Adrenal gland (tissue), 19 donors: ENCODE measurements around the gene RNF182. TPM values are rescaled to one million over a fixed set of nuclear protein-coding genes. Genes with fewer than 3 reads are reported as not detected.
"Not testable (repeated sequence)": the region's sequence is repeated elsewhere in the genome, so short reads cannot be mapped to it uniquely, and the experiment has no call there.

Experiments used
- DNase-seq, 7 donors: peaks; one replicate each; pipeline ENCODE4 v3.0.0-alpha.2; 2019 to 2020
- H3K27ac ChIP-seq, 5 donors: fragments of 200-600 bp; sonication (generic) in 4 of 5; 1 replicate in 3 of 5; 2 replicates in 2 of 5; pipeline versions ENCODE4 v1.5.1 to v1.8.0; 2016 to 2020; ENCODE audit warnings: mild to moderate bottlenecking in 1 of 5
- H3K27me3 ChIP-seq: fragments of 200-600 bp; 2 replicates; pipeline ENCODE4 v1.8.0; 2021
- H3K36me3 ChIP-seq, 2 donors: fragments of 200-600 bp; replicated peaks in 1 of 2; 1 replicate in 1 of 2; 2 replicates in 1 of 2; pipeline versions ENCODE4 v1.5.1 to v1.8.0; 2018 to 2022
- H3K4me1 ChIP-seq, 2 donors: fragments of 200-600 bp; replicated peaks in 1 of 2; 1 replicate in 1 of 2; 2 replicates in 1 of 2; pipeline versions ENCODE4 v1.5.1 to v1.8.0; 2018 to 2021
- H3K4me3 ChIP-seq, 4 donors: fragments of 200-600 bp; sonication (generic) in 3 of 4; one replicate each; pipeline ENCODE4 v1.5.1; 2016 to 2018
- H3K9me3 ChIP-seq, 3 donors: fragments of 200-600 bp; sonication (generic) in 1 of 3; replicated peaks in 1 of 3; 1 replicate in 2 of 3; 2 replicates in 1 of 3; pipeline versions ENCODE4 v1.5.1 to v1.8.0; 2016 to 2021
- CTCF ChIP-seq, 6 experiments: fragments of 450-650 bp in 4 of 6; fragments of 200-600 bp in 2 of 6; sonication (generic) in 1 of 6; IDR thresholded peaks; 1 replicate in 5 of 6; 2 replicates in 1 of 6; pipeline versions ENCODE4 v1.5.1 to v1.8.0; 2016 to 2021; ENCODE audit warnings: antibody characterized with exemption in 6 of 6, mild to moderate bottlenecking in 2 of 6, moderate library complexity in 1 of 6
- POLR2A ChIP-seq, 2 donors: fragments of 450-650 bp; IDR thresholded peaks; one replicate each; pipeline ENCODE4 v1.6.1; 2017; ENCODE audit warnings: antibody characterized with exemption in 2 of 2, mild to moderate bottlenecking in 2 of 2, moderate library complexity in 1 of 2
- WGBS, 4 donors: extraction: QIAGEN DNeasy Blood & Tissue Kit in 2 of 4; methylation state at CpG; one replicate each; pipeline versions ENCODE4 v1.1.5 to v1.1.7; 2013 to 2017; 5-methylcytosine and 5-hydroxymethylcytosine counted together
- intact Hi-C, 2 donors: fragments of 100-400 bp; cut with DNase I; formaldehyde crosslinking; loops; one replicate each; pipeline versions ENCODE4 v1.14.1 to v1.15.0; 2022 to 2023
- long read RNA-seq, 10 donors: library from polyadenylated mRNA in 3 of 10; unstranded in 2 of 10; stranded (forward) in 1 of 10; transcript quantifications; one replicate each; pipeline ENCODE4 v2.0.0 and lab custom pipeline, GENCODE V29; 2021 to 2026
- polyA plus RNA-seq, 3 donors: library from polyadenylated mRNA; stranded (reverse); fragments of 200-250 nt in 2 of 3; fragments of 350-450 nt in 1 of 3; fragmentation: Illumina TruSeq in 1 of 3; extraction: RNeasy Lipid Tissue Mini Kit (QIAGEN cat#74804) in 1 of 3; gene quantifications; one replicate each; pipeline ENCODE4 v1.2.3, GENCODE V29; 2013 to 2014
- total RNA-seq, 9 donors: library from RNA; depleted of rRNA in 4 of 9; stranded (reverse); fragments of >200 nt in 4 of 9; fragments of 120-200 nt in 1 of 9; fragmentation: NEBNext Ultra II Directional in 1 of 9; extraction: Animal tissue kit (Norgen Biotek cat#: 25700) in 1 of 9; gene quantifications; one replicate each; pipeline versions ENCODE4 v1.1.0 to v1.2.4, GENCODE V29; 2013 to 2023
- donor health status: healthy with polysubstance abuse.
- donor health status: Bipolar disorder and iron deficiency.
- donor health status: DM: yes; HTN: yes; CAD: no.
- donor health status: DM: no; HTN: no; CAD: no.
- donor health status: DM: no; HTN: no; CAD: no.
- donor health status: DM: yes; HTN: yes; CAD: no.

RNF182 gene
- total RNA-seq = 1 to 10 TPM in 1 of 9 donors, under 1 TPM in 6, not detected in 2; 0.11 to 2.1 (median 0.55) TPM
- under 1 TPM; 0.03 to 0.18 (median 0.08) TPM for polyA plus RNA-seq
- long read RNA-seq, donor 1 = 0 reads
- long read RNA-seq, donor 2 = 0 reads
- long read RNA-seq, donor 3, partial matches to known transcripts = 0 of 10 reads
- long read RNA-seq, donor 3, other reads (novel, unspliced or antisense) = 10 of 10 reads
- long read RNA-seq, donor 4 = 0 reads
- long read RNA-seq, donor 5 = 0 reads
- long read RNA-seq, donor 6 = 0 reads
- long read RNA-seq, donor 7 = 0 reads
- long read RNA-seq, donor 8 = 0 reads
- long read RNA-seq, donor 9 = 0 reads
- long read RNA-seq, donor 10 = 0 reads

- TF ChIP-seq POLR2A (IDR thresholded peaks at IDR 0.05) (no peak), CTCF (IDR thresholded peaks at IDR 0.05) (no peak)
- intact Hi-C loops = loop anchor here in 1 of 2 donors (10.0 kb wide), 1 partner anchor 120 kb away; no protein-coding TSS in a partner anchor
- DNase-seq = peak in 1 of 7 donors; percentile 21
- no peaks in the 10 kb centered on the region for H3K4me1 ChIP-seq
- peak within 1 kb of the TSS in 1 of 4 donors; percentile 51 for H3K4me3 ChIP-seq
- no peak within 1 kb of the TSS for H3K27ac ChIP-seq
- no peaks in the 10 kb centered on the region for H3K9me3 ChIP-seq
- WGBS, 4 donors = 4 to 12% (median 6%) methylated on average over 14 to 51 of the region's 65 CpGs
- peaks cover 53% of the 10 kb centered on the region for H3K27me3 ChIP-seq
- no peaks in the 10 kb centered on the region for H3K36me3 ChIP-seq
Observed at GRCh38 chr6:13924949-13925881, at the start of gene RNF182. TSS of gene RNF182 (plus strand) at chr6:13924952. CDS start at chr6:13977120, 52,168 bp downstream.

- Histone ChIP-seq H3K36me3 (no peaks in the 10 kb centered on the region), H3K9me3 (no peaks in the 10 kb centered on the region), H3K4me3 (no peak overlapping the region), H3K4me1 (peaks cover 7 to 9% of the 10 kb centered on the region in 2 donors), H3K27ac (no peak overlapping the region), H3K27me3 (no peaks in the 10 kb centered on the region)
- TF ChIP-seq POLR2A (IDR thresholded peaks at IDR 0.05) = no peak
- TF ChIP-seq CTCF (IDR thresholded peaks at IDR 0.05) = no peak
- intact Hi-C loops = no loop called here
- DNase-seq = no peak
Observed at GRCh38 chr6:13877051-13877450, 47.7 kb upstream of the RNF182 start.

GRCh38 chr6:13880061-13880663, 44.6 kb upstream of the RNF182 start:
- DNase-seq, H3K27ac ChIP-seq, H3K9me3 ChIP-seq, H3K4me1 ChIP-seq, H3K27me3 ChIP-seq, H3K4me3 ChIP-seq, intact Hi-C loops, H3K36me3 ChIP-seq: not testable (repeated sequence)
- WGBS, 4 donors = 74 to 81% (median 78%) methylated on average over 12 of the region's 12 CpGs

- H3K36me3 ChIP-seq = no peaks in the 10 kb centered on the region
- H3K27ac ChIP-seq = no peak overlapping the region
- H3K9me3 ChIP-seq = no peaks in the 10 kb centered on the region
- intact Hi-C loops = no loop called here
- H3K27me3 ChIP-seq = no peaks in the 10 kb centered on the region
- 72 to 80% (median 73%) methylated on average over 9 of the region's 9 CpGs for WGBS, 4 donors
- DNase-seq = no peak
- no peak overlapping the region for H3K4me3 ChIP-seq
- TF ChIP-seq CTCF (IDR thresholded peaks at IDR 0.05) = no peak
- no peak for TF ChIP-seq POLR2A (IDR thresholded peaks at IDR 0.05)
- H3K4me1 ChIP-seq = no peaks in the 10 kb centered on the region
Observed at GRCh38 chr6:13881621-13882165, 43.1 kb upstream of the RNF182 start.
